HG02642 (cell line): ENCODE results near the gene LOC101059915.
"Not testable (repeated sequence)": the region's sequence is repeated elsewhere in the genome, so short reads cannot be mapped to it uniquely, and the experiment has no call there.

Experiments
- ATAC-seq: cut with Tn5 transposase; IDR thresholded peaks from one replicate; pipeline ENCODE4 v1.9.1; 2021; ENCODE audit warnings: mild to moderate bottlenecking; ENCODE audit not compliant: unreplicated experiment, poor library complexity

The LOC101059915 gene

GRCh38 chrX:71637848-71638247 lies 29.5 kb upstream of the LOC101059915 start:
- no peak for ATAC-seq

GRCh38 chrX:71638409-71638808 lies 28.9 kb upstream of the LOC101059915 start:
- no peak for ATAC-seq

GRCh38 chrX:71640002-71640401 lies 27.3 kb upstream of the LOC101059915 start:
- ATAC-seq: no peak

- ATAC-seq: not testable (repeated sequence)
Measured at GRCh38 chrX:71644406-71644805, 22.9 kb upstream of the LOC101059915 start.

- peak; percentile 75 for ATAC-seq
Measured at GRCh38 chrX:71650333-71650969, 16.9 kb upstream of the LOC101059915 start.

- ATAC-seq: no peak
Measured at GRCh38 chrX:71652405-71652804, 14.9 kb upstream of the LOC101059915 start.

GRCh38 chrX:71653344-71653743 lies 14.0 kb upstream of the LOC101059915 start:
- no peak for ATAC-seq

GRCh38 chrX:71657267-71657666 lies 10.1 kb upstream of the LOC101059915 start:
- ATAC-seq: no peak

GRCh38 chrX:71659342-71659741 lies 8.0 kb upstream of the LOC101059915 start:
- ATAC-seq: no peak

- no peak for ATAC-seq
Measured at GRCh38 chrX:71659959-71660358, 7.4 kb upstream of the LOC101059915 start.

- ATAC-seq: no peak
Measured at GRCh38 chrX:71660562-71661416, 6.6 kb upstream of the LOC101059915 start.

GRCh38 chrX:71661919-71662318 lies 5.4 kb upstream of the LOC101059915 start:
- ATAC-seq: no peak

- not testable (repeated sequence) for ATAC-seq
Measured at GRCh38 chrX:71662654-71663053, 4.7 kb upstream of the LOC101059915 start.

GRCh38 chrX:71663238-71663637 lies 4.1 kb upstream of the LOC101059915 start:
- ATAC-seq: not testable (repeated sequence)

GRCh38 chrX:71664202-71664601 lies 3.1 kb upstream of the LOC101059915 start:
- ATAC-seq: not testable (repeated sequence)

- ATAC-seq: no peak
Measured at GRCh38 chrX:71664889-71665491, 2.4 kb upstream of the LOC101059915 start.

GRCh38 chrX:71665747-71666146 lies 1.6 kb upstream of the LOC101059915 start:
- ATAC-seq: no peak

GRCh38 chrX:71666240-71667223 lies 814 bp upstream of the LOC101059915 start:
- ATAC-seq: no peak

- no peak for ATAC-seq
Measured at GRCh38 chrX:71668248-71668595, 876 bp downstream of the LOC101059915 start.

GRCh38 chrX:71669492-71669891 lies 2.1 kb downstream of the LOC101059915 start:
- ATAC-seq: no peak
